ENCODE data around the gene AOPEP. TPM values are rescaled to one million over a fixed set of nuclear protein-coding genes. Genes with fewer than 3 reads are reported as not detected.

AOPEP gene
- polyA plus RNA-seq, 1 of the 3 experiments (the other 2 are of a cell fraction): 54.6 TPM

- TF ChIP-seq USF1 (IDR thresholded peaks at IDR 0.05; ENCODE audit: borderline replicate concordance, low read depth): no peak
These were observed 91.7 kb downstream of the AOPEP start (continued) for GRCh38 chr9:94818178-94818541.

- TF ChIP-seq PBX3 (IDR thresholded peaks at IDR 0.05) (no peak), RFX5 (IDR thresholded peaks at IDR 0.05; ENCODE audit: low read length) (no peak), JUND (IDR thresholded peaks at IDR 0.05) (no peak), YY1 (IDR thresholded peaks at IDR 0.05; ENCODE audit: low read depth) (no peak), USF1 (IDR thresholded peaks at IDR 0.05; ENCODE audit: borderline replicate concordance, low read depth) (no peak), TCF12 (IDR thresholded peaks at IDR 0.05) (no peak), SIN3A (IDR thresholded peaks at IDR 0.05; ENCODE audit: borderline replicate concordance, low read depth, low read length) (no peak), EZH2phosphoT487 (IDR thresholded peaks at IDR 0.05; ENCODE audit: borderline replicate concordance, low read depth) (no peak), FOXM1 (IDR thresholded peaks at IDR 0.05; ENCODE audit: low read depth) (no peak)
- no peak overlapping the region for H3K27ac ChIP-seq (ENCODE audit: low read depth in 2 of 2, low read length in 1 of 2)
- ChIA-PET POLR2A (interaction anchor here (0.5 to 0.6 kb wide), 2 partner anchors 64 to 123 kb away, joined by 3 to 4 read pairs; no protein-coding TSS in a partner anchor), CTCF (interaction anchor here (1.9 kb wide), 1 partner anchor 309 kb away, joined by 6 read pairs; no protein-coding TSS in a partner anchor)
- no peak overlapping the region for H3K9ac ChIP-seq
- H3K9me2 ChIP-seq: no peaks in the 10 kb centered on the region
- H3K36me3 ChIP-seq (replicated peaks in 1 of 2; ENCODE audit: control insufficient read depth in 1 of 2, insufficient read depth in 2 of 2, low read length in 1 of 2): peaks cover 0 to 5% of the 10 kb centered on the region in 2 experiments
- no peaks in the 10 kb centered on the region for H4K20me1 ChIP-seq (ENCODE audit: insufficient read depth)
- no peaks in the 10 kb centered on the region for H3F3A ChIP-seq (replicated peaks; ENCODE audit: insufficient read depth)
- no peak overlapping the region for H3K4me2 ChIP-seq
- H3K27me3 ChIP-seq (ENCODE audit: insufficient read depth): no peaks in the 10 kb centered on the region
- no peak overlapping the region for H3K4me3 ChIP-seq (ENCODE audit: low read depth in 2 of 2, low read length in 1 of 2)
- WGBS (ENCODE audit: low lambda C conversion rate): 67% methylated on average over 8 of the region's 8 CpGs
- peak; percentile 14 for DNase-seq
- no peak overlapping the region for H2AFZ ChIP-seq (ENCODE audit: low read depth)
- no peaks in the 10 kb centered on the region for H3K9me3 ChIP-seq
- no peaks in the 10 kb centered on the region; a peak in 1 of 4 replicates for H3K4me1 ChIP-seq (ENCODE audit: control insufficient read depth in 1 of 2, insufficient read depth in 2 of 2, low read depth in 1 of 2, low read length in 1 of 2)
- H3K79me2 ChIP-seq (ENCODE audit: insufficient read depth): 0 out of 2 replicates have a peak, but pooled peaks cover 3% of the 10 kb centered on the region
These were observed 92.7 kb downstream of the AOPEP start for GRCh38 chr9:94819161-94819687.

GRCh38 chr9:94821098-94821887 is 94.8 kb downstream of the AOPEP start:
- peaks cover 0 to 6% of the 10 kb centered on the region in 2 experiments for H3K36me3 ChIP-seq (replicated peaks in 1 of 2; ENCODE audit: control insufficient read depth in 1 of 2, insufficient read depth in 2 of 2, low read length in 1 of 2)
- H3K27me3 ChIP-seq (ENCODE audit: insufficient read depth): no peaks in the 10 kb centered on the region
- H3K4me2 ChIP-seq: no peak overlapping the region
- TF ChIP-seq SIN3A (IDR thresholded peaks at IDR 0.05; ENCODE audit: borderline replicate concordance, low read depth, low read length): no peak
- H2AFZ ChIP-seq (ENCODE audit: low read depth): no peak overlapping the region
- H3K4me3 ChIP-seq (ENCODE audit: low read depth in 2 of 2, low read length in 1 of 2): no peak overlapping the region
- no peaks in the 10 kb centered on the region for H4K20me1 ChIP-seq (ENCODE audit: insufficient read depth)
- no peaks in the 10 kb centered on the region for H3F3A ChIP-seq (replicated peaks; ENCODE audit: insufficient read depth)
- WGBS (ENCODE audit: low lambda C conversion rate): 95% methylated on average over 3 of the region's 3 CpGs
- H3K9me3 ChIP-seq: no peaks in the 10 kb centered on the region
- ChIA-PET POLR2A (no interaction called here), CTCF (interaction anchor here (0.8 kb wide), 1 partner anchor 10 kb away, joined by 3 read pairs; no protein-coding TSS in a partner anchor)
- no peaks in the 10 kb centered on the region for H3K9me2 ChIP-seq
- no peak overlapping the region for H3K27ac ChIP-seq (ENCODE audit: low read depth in 2 of 2, low read length in 1 of 2)
- H3K79me2 ChIP-seq (ENCODE audit: insufficient read depth): no peaks in the 10 kb centered on the region
- no peak for DNase-seq
- no peak overlapping the region for H3K9ac ChIP-seq
- no peaks in the 10 kb centered on the region; a peak in 1 of 4 replicates for H3K4me1 ChIP-seq (ENCODE audit: control insufficient read depth in 1 of 2, insufficient read depth in 2 of 2, low read depth in 1 of 2, low read length in 1 of 2)
